CD4-positive, alpha-beta T cell treated with Interferon alpha-2 for 1 hour (primary cell): ENCODE measurements around the gene KRT38.
"Not testable (repeated sequence)": the region's sequence is repeated elsewhere in the genome, so short reads cannot be mapped to it uniquely, and the experiment has no call there.

Experiments
- DNase-seq, 2 donors: peaks; one replicate each; pipeline ENCODE4 v3.0.0-alpha.2; 2020 to 2022

Gene KRT38

DNA sequence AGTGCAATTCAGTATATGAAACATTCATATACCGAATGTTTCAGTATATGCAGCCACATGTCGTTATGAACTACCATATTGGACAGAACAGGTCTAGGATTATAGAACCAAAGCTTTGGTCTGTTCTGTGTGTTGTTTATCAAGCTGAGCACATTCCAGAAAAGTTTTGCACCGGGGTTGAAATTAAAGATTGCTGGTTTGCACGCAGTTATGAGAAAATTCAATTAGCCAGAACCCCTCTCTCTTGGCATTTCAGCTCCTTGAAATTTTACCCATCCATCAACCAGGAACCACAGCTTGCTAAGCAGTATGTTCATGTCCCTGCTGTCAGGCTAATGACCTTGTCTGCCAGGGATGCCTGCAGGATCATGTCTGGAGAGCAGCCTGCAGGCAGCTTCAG lies 16.9 kb upstream of the KRT38 start:
- no peak for DNase-seq

DNA sequence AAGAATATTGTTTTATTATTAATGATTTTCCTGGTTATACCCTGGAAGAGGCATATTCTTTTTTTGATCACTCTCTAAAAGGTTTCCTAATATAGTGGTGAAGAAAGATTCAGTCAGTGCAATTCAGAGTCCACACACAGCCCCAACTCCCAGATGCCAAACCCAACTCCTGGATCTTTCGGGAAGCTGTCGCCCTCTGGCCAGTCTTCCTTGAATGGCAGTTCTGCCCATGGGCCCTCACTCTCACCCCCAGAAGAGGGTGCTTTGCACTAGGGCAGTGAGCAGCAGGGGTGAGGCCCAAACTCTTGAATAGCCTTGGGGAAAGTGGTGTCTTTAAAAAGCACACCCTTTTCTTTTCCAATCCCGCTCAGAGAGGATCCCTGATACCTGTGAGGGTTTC lies 15.4 kb upstream of the KRT38 start:
- no peak for DNase-seq

DNA sequence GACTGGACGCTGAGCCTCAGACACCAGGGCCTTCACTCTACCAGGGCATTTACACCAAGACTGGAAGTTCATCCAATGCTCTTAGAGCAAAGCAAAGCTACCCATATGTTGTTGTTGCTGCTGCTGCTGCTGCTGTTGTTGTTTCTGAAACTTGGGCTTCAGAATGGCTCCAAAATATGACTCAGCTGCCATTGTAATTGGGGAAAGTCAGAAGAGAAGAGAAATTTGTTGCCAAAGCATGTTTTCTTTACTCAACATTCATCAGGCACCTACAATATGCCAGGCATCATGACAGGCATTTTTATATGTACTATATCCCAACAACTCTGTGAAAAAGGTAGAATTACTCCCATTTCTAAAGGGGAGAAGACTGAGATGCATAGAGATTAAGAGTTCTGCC lies 14.5 kb upstream of the KRT38 start:
- DNase-seq: no peak

DNA sequence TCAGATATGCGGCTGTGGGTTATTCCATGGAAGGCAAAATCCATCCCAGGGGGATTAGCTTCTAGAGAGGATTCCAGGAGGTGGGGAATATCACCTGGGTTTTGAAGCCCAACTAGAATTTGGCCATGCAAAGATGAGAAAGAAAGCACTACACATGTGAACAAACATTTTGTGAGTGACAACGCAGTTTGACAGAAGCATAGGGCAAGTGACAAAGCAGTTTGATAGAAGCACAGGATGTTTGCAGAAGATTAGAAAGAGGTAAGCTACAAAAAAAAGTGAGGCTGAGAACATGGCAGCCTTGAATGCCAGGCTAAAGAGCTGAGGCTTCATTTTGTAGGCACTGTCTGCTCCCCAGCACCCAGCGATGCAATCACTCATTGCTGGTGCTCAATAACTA lies 12.3 kb upstream of the KRT38 start:
- no peak for DNase-seq

DNA sequence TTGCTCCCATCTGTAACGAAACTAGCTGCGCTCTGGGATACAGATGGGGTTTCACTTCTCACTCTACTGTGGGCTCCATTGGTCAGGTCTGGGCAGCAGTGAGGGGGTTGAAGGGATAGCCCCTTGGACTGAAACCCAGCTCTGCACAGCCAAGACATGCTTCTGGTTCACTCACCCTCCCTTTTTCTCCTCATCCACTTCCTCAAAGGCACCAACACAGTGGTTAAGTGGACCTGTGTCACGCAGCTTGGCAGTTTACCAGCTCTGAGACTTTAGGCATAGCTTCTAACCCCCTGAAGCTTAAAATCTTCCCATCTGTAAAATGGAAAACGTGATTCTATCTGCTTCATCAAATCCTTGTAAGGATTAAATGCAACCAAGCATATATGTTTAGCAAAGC lies 11.5 kb upstream of the KRT38 start:
- DNase-seq: no peak

DNA sequence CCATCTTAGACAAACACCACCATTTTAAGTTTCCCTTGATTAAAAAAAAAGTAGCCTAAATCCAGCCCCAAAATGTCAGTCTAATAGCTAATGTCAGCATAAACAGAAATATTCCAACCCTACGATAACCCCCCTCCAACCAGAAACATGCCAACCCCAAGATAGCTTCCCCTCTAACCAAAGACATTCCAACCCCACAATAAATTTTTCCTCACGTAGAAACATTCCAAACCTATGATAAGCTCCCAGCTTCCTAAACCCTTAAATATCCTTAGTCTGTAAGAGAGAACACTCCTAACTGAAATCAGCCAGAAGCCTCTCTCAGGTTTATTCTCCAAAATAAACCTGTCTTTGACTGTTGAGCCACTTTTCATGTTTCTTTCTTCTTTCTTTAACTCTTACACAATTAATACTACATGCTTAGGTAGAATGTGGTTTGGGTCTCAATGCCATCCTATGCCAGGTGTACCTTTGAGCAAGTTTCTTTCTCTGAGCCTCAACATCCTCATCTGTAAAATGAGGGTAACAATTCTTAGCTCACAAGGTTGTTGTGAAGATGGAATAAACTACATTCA lies 10.5 kb upstream of the KRT38 start:
- DNase-seq: no peak

DNA sequence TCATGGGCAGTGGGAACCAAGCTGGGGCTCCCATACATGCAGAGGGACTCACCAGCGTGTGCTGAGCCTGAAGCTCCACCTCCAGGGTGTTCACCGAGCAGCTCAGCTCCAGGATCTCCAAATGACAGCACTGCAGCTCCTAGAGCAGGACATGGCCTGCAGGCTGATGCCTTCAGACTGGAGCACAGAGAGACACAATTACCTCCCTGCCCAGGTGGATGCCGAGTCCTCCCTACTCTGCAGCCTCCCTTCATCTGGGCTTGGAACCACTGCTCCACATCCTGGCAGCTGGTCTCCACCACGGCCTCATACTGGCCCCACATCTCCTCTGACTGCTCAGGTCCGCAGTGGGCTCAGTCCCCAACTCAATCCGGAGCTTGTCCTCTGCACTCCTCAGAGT lies 8.2 kb upstream of the KRT38 start:
- DNase-seq: no peak

DNA sequence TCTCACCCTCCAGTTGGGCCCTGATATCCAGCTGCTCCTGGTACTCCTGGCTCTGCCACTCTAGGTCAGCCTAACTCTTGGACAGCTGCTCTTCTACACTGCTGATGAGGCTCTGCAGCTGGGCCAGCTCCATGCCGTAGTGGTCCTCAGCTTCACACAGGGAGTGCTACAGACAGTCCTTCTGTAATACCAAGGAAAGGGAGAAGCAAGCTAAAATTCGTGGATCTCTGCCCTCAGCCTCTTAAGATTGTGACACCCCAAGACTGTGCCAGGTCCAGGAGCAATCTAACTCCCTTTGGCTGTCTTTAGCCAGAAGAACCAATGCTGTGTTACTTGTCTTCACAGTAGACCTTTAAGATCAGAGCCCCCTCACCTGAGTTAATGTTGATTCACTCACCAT lies 7.7 kb upstream of the KRT38 start:
- DNase-seq: no peak

DNA sequence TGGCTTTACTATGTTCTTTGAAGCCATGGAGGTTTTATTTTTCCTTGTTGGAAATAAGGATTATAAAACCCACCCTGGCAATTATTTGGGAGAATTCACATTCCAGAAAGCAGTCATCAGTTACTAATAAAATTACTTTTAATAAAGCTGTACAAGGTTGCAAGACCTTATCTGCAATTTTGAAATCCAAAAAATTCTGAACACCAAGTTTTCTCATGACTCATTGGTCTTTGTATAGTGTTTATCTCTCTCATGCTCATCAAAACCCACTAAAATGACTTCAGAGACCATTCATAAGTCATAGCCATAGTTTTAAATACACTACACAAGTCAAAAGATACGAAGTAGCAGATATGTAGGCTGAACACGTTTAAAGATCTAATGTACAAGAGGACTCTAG lies 6.0 kb upstream of the KRT38 start:
- DNase-seq: no peak

DNA sequence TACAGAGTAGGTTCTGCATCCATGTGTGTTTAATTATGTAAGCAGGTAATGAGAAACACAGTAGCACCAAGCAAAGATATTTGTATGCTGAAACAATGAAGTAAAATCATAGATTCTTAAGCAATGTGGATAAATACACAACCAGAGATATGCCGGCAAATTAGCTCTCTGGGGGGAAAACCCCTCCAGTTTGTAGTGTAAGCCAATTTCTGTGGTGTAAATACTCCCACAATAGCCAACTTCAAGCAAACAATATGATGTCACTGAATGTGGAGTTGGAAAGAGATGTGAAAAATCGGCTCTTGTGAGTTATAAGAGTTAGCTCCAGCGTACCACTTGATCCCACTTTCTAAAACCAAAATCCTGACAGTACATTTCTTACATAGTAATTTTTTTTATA lies 3.9 kb upstream of the KRT38 start:
- DNase-seq: no peak

DNA sequence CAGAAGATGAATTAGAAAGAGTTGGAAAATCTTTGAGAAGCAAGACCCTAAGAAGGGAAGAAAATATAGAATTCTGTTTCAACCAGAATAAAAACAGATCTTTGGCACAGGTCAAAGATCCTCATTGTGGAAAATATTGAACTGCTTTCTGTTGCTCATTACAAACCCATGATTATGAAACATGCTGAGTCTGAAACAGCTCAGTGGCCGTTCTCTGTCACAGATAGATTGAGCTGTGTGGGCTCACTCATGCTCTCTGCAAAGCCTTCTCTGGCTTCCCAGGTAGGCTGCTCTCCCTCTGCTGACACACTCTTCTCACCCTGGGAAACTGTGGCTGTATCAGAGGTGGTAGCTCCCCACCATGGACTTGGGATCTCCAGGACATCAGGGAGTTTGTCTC lies 3.4 kb upstream of the KRT38 start:
- DNase-seq: no peak

DNA sequence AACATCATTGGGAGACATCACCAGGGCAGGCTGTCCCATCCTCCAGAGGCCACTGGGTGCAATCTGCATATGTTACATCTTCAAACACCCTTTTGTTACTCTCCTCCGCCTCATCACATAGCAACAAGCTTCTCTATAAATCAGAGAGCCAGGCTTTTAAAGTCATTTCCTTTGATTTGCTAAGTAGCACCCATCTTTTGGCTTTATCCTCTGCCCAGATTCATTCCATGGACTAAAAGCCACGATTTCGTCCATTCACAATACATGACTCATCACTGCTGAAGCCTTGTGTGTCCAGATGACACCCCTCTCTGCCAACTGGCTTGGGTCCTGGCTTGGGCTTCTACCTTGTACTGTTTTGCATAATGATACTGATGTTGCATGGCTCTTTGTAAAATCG lies 2.0 kb upstream of the KRT38 start:
- no peak for DNase-seq

DNA sequence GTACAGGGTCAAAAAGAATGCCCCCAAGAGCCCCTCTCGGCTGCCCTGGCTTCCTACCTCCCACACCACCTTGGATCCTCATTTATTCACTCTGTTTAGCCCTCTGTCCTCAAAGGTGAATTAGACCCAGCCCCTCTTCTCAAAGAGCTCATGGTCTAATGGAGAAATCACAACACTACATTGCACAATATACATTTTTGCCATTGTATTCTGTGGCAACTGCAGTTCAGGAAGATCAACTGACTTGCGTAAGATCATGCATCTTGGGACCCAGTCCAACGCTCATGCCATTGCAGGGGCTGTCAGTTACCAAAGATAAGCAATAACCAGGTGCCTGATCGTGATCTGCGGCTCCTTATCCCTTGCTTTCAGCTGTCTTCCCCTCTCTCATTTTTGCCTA lies 1.4 kb downstream of the KRT38 start:
- no peak for DNase-seq

DNA sequence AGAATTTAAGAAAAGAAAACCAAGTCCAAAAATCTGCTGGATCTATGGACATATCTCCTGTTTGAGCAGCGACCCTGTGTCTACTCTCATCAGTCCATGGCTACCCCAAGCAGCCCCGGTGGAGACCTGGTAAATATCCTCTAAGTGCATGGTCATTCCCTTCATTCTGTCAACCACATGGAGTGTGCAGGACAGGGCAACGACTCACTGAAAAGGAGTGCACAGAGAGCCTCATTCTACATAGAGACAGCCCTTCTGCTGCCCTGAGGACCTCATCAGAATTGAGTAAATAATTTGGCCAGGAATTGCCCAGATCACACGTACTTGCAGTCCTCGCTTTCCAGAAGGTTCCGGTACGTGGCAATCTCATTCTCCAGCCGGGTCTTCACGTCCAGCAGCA lies 3.0 kb downstream of the KRT38 start:
- DNase-seq: no peak

DNA sequence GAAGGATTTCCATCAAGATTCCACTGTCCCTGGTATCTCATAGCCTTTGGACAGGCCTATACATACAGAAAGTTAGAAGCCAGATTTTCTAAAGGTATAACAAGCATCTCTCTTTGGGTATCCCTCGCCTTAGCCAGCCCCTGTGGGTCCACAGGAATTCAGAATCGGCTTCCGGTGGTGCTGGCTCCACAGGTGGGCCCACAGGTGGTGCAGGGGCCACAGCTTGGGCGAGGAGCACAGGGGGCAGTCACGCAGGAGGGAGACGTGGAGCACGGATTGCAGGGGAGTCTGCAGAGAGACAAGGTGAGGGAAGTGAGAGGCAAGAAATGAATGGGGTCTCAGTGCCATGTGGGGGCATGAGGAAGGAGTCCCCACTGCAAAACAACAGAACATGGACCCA lies 3.5 kb downstream of the KRT38 start:
- DNase-seq: no peak

DNA sequence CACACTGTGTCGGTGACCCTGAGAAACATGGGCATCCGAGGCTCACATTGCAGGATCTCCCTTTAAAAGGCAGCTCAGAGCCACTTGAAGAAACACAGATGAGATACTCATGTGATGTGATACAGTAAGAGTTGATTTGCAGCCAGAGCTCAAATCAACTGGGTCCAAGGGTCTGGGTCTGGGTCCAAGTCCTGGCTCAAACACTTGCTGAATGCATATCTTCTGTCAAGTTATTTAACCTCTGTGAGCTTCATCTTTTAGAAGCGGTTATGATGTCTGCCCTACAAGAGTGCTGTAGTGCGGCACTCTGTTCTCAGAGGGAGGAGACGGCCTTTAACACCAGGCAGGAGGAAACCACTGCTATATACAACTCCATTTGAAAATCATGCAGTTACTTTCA lies 6.4 kb downstream of the KRT38 start:
- no peak for DNase-seq

DNA sequence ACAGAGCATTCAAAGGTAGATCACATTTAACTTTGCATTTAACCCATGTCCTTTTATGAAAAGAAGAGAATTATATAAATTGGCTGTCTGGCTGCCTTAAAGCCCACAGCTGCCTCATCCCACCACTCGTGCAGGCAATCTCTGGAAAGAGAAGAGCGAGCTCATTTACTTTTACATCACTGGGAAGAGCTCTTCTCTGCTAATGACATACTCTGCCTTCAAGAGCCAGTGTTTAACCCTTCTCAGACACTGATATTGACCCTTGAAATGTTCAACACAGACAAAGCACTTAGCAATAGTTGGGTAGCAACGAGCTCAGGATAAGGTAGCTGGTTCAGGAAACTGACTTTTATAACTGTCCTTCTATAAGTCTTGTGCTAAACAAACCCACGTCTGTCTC lies 6.8 kb downstream of the KRT38 start:
- DNase-seq: no peak

DNA sequence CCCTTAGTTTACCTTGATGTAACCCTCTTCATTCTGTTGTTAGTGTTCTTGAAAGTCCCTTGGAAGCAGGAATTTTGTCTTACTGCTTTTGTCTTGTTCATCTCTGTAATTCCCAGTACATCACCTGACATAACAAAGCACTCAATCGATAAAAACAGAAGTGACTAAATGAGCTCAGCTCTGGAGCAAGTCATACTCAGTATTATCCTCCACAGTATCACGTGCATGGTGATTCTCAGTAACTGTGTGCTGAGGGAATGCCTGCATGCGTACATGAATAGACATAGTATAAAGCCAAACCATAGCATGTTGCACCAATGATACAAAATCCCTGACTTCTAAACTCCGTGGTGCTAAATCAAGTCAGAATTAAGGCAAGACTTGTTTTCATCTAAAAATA lies 7.2 kb downstream of the KRT38 start:
- no peak for DNase-seq

DNA sequence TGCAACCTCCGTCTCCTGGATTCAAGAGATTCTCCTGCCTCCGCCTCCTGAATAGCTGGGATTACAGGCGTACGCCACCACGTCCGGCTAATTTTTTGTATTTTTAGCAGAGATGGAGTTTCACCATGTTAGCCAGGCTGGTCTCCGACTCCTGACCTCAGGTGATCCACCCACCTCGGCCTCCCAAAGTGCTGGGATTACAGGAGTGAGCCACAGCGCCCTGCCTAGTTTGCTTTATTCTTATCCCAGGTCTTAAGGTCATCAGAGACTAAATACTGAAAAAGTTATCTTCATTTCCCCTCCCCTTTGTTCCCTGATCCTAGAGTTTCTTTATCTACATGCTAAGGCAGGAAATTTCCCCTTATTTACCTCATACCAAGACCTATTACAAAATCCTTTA lies 10.4 kb downstream of the KRT38 start:
- not testable (repeated sequence) for DNase-seq

DNA sequence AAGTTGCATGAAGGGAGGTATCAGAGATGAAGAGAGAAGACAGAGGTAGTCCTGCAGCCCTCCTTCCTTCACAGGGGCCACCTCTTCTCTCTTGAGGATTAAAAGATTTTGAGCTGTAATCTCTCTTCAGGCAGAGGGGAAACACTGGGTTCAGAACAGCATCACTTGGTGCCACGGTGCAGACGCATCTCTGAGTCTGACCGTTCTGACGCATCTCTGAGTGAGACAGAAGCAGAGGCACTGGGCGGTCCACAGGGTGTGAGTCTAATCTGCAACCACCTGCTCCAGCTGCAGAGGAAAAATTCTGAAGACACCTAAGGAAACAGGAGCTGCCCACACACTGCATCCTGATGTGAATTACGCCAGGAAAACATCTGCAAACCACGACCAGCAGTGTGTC lies 11.1 kb downstream of the KRT38 start:
- no peak for DNase-seq

DNA sequence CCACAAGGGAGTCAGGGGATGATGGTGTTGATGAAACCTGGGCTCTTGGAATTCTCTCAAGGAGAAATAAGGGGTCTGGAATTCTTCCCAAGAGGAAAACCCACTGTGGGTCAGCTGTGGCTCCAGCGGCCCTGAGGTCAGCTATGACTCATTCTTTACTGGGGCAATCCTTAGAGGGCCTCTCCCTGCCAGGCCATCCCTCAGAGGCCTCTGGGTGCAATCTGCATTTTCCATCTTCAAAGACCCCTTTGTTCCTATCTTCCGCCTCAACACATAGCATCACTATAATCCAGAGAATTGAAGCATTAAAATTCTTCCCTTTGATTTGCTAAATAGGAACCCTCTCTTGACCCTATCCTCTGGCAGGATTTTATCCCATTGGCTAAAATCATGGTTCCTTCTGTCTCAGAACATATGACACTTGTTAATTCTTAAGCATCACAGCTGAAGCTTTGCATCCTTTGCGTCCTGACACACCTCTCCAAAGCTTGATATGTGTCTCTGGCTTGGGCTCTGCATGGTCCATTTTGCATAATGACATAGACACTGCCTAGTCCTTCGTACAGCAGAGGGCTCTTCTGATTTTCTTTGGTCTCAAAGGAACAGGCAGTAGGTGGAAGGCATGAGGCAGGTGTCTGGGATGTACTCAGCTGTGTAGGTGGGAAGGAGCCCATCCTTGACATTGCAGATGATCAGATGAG lies 12.0 kb downstream of the KRT38 start:
- DNase-seq: no peak

DNA sequence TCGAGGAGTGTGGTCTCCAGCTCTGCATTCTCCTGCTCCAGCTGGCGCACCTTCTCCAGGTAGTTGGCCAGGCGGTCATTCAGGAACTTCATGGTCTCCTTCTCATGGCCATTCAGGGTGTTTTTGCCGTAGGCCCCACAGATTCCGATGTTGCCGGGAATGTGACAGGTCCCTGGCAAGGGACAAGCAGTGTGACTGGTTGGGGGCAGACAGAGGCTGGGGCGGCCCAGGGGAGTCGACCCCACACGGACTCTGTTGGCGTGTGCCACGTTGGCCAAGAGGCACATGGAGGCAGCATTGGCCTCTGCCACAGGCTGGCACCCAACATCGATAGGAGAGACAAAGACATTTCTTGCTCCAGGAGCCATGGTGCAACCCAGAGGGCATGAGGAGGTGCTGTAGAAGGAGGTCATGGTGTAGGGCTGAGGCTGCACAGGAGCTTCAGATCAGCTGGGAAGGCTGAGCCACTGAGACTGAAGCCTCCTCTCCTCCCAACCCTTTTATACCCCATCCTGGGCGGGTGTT lies 16.6 kb downstream of the KRT38 start, which contains the start of gene KRT37:
TSS of gene KRT37 (minus strand) at position 475 of the 525 bp plus-strand sequence. CDS start at position 413, 62 bp downstream.
- no peak for DNase-seq

DNA sequence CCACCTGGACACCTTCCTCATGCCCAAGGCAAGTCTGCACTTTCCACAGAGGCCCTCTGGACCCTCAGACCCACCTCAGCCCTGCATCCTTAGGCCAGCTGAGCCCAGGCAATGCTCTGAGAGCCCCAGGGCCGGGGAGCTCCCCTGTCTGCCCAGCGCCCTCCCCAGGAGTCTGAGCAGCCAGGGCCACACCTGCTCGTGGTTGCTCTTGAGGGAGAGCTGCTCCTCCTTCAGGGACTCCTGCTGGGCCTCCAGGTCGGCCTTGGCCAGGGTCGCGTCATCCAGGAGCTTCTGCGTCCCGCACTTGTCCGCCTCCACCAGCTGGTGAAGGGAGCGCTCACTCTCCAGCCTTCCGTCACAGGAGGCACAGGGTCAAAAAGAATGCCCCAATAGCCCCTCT lies 18.2 kb downstream of the KRT38 start:
- DNase-seq: not testable (repeated sequence)

DNA sequence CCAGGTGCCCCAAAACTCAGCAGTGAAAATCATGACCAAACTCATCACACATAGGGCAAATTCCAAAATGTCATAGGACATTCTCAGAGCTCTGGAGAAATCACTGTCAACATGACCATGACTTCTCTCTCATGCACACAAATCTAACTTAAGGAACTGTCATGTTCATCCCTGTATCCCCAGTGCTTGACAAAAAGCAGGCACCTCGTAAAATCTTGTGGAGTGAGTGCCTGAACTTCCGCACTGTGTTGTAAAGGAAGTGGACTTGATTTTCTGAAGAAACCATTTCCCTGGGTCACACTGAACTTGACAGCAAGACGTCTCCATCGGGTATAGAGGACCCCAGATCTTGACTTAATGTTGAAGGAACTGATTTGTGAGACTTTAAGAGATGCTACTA lies 19.2 kb downstream of the KRT38 start:
- no peak for DNase-seq

DNA sequence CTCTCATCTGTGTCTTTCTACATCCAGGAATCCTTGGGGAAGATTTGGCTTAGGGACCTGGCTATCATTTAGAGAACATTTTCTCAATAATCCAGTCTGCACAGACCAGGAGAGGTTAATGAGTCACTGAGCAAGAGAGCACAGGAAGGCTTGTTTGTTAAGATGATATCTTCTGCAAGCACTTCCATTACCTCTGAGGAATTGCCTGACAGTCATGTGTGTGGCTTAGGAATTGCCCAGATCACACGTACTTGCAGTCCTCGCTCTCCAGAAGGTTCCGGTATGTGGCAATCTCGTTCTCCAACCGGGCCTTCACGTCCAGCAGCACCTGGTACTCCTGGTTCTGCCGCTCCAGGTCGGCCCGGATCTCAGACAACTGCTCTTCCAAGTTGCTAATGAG lies 19.7 kb downstream of the KRT38 start:
- DNase-seq: no peak
